Stomach (tissue), 9 donors: ENCODE results near the gene SEC62. TPM values are rescaled to one million over a fixed set of nuclear protein-coding genes. Genes with fewer than 3 reads are reported as not detected.
A peak's percentile ranks its signal among the peaks of the same experiment; 100 is the strongest.

Source experiments
- DNase-seq, 2 donors: peaks; one replicate each; pipeline versions ENCODE4 v3.0.0 to v3.0.0-alpha.2; 2013 to 2019
- H3K27ac ChIP-seq, 5 donors: fragments of 200-600 bp in 4 of 5; sonication (generic) in 4 of 5; one replicate each; pipeline ENCODE4 v1.5.1; 2013 to 2019; ENCODE audit warnings: mild to moderate bottlenecking in 1 of 5, moderate library complexity in 1 of 5
- H3K27me3 ChIP-seq, 3 donors: fragments of 200-600 bp; sonication (generic); one replicate each; pipeline ENCODE4 v1.5.1; 2017 to 2019; ENCODE audit warnings: mixed run types in 1 of 3
- H3K36me3 ChIP-seq, 4 donors: fragments of 200-600 bp; sonication (generic); 1 replicate in 3 of 4; 2 replicates in 1 of 4; pipeline ENCODE4 v1.5.1; 2016 to 2019
- H3K4me1 ChIP-seq, 4 donors: fragments of 200-600 bp; sonication (generic); one replicate each; pipeline ENCODE4 v1.5.1; 2016 to 2019
- H3K4me3 ChIP-seq, 4 donors: fragments of 200-600 bp; sonication (generic) in 3 of 4; one replicate each; pipeline ENCODE4 v1.5.1; 2016 to 2019; ENCODE audit warnings: mild to moderate bottlenecking in 1 of 4
- H3K9me3 ChIP-seq, 4 donors: fragments of 200-600 bp; sonication (generic); one replicate each; pipeline ENCODE4 v1.5.1; 2016 to 2019
- EP300 ChIP-seq: sonication (generic); formaldehyde crosslinking; IDR thresholded peaks from one replicate; pipeline ENCODE4 v1.6.1; 2017; ENCODE audit warnings: antibody characterized with exemption
- POLR2A ChIP-seq, 4 donors: fragments of 450-650 bp; IDR thresholded peaks; one replicate each; pipeline ENCODE4 v1.6.1; 2016; ENCODE audit warnings: antibody characterized with exemption in 4 of 4, control low read depth in 2 of 4, mild to moderate bottlenecking in 1 of 4, moderate library complexity in 1 of 4
- POLR2AphosphoS5 ChIP-seq, 3 donors: sonication (generic); formaldehyde crosslinking; IDR thresholded peaks; one replicate each; pipeline ENCODE4 v1.6.1; 2016; ENCODE audit warnings: antibody characterized with exemption in 3 of 3
- WGBS, 5 donors: extraction: QIAGEN DNeasy Blood & Tissue Kit in 3 of 5; methylation state at CpG; one replicate each; pipeline versions ENCODE4 v1.1.5 to v1.1.7; 2013 to 2018; 5-methylcytosine and 5-hydroxymethylcytosine counted together
- intact Hi-C: fragments of 100-400 bp; cut with DNase I; formaldehyde crosslinking; loops from one replicate; pipeline ENCODE4 v1.15.1; 2023; ENCODE audit warnings: low total_unique reads
- polyA plus RNA-seq, 3 donors: library from polyadenylated mRNA; stranded (reverse); fragments of 200-250 nt; gene quantifications; one replicate each; pipeline ENCODE4 v1.2.3, GENCODE V29; 2013
- total RNA-seq, 5 donors: library from RNA; depleted of rRNA; stranded (reverse); fragments of >200 nt; gene quantifications; one replicate each; pipeline versions ENCODE4 v1.1.0 to v1.2.3, GENCODE V29; 2014 to 2016
- TF ChIP-seq, protein P1 (sequence below), 7 experiments: fragments of 450-650 bp in 4 of 7; fragments of 200-600 bp in 3 of 7; sonication (generic) in 3 of 7; IDR thresholded peaks; one replicate each; pipeline ENCODE4 v1.5.1; 2016 to 2019; ENCODE audit warnings: antibody characterized with exemption in 7 of 7, control low read depth in 2 of 7, mild to moderate bottlenecking in 1 of 7
- donor health status: healthy with polysubstance abuse.
- donor health status: Bipolar disorder and iron deficiency.
- donor health status: healthy.

The SEC62 gene
- total and polyA plus RNA-seq, 8 donors, result 12.1 to 239 (median 51.1) TPM

DNA sequence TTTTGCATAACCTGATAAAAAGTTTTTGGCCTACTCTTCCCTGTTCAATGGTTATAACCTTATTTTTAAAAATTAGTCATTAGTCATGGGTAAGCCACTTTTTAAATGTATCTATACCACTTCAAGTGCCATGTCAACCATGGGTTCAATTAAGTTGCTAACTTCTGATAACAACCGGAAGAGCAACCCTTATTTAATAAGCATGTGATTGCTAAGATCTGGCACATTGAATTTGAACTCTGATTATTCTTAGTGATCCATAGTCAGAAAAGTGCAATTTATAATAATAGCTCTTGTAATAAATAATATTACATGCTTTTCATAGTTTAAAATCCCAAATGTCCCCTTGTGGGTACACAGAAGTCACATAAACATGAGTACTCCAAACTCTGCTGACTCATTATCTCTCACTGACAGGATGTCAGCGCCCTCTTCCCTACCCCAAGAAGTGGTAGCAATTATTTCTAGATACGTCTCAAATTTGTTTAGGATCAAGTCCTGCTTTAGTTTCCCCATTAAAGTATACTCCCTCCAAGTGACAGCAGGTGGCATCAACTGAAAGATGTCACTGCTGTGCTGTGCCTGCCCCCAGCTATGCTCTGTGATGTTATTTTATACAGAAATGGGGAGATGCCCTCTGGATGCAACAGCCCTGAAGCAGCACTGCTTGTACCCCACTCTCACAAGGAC is 36.6 kb upstream of the SEC62 start:
- DNase-seq, result peak in 1 of 2 donors; percentile 14
- 61 to 69% (median 66%) methylated on average over 3 of the region's 3 CpGs for WGBS, 5 donors
- Histone ChIP-seq H3K9me3 (no peaks in the 10 kb centered on the region), H3K36me3 (no peaks in the 10 kb centered on the region), H3K27ac (no peak overlapping the region), H3K4me3 (no peak overlapping the region), H3K27me3 (no peaks in the 10 kb centered on the region), H3K4me1 (no peaks in the 10 kb centered on the region)
- intact Hi-C loops, result no loop called here
- TF ChIP-seq POLR2A (IDR thresholded peaks at IDR 0.05), result no peak
- TF ChIP-seq, protein P1, sequence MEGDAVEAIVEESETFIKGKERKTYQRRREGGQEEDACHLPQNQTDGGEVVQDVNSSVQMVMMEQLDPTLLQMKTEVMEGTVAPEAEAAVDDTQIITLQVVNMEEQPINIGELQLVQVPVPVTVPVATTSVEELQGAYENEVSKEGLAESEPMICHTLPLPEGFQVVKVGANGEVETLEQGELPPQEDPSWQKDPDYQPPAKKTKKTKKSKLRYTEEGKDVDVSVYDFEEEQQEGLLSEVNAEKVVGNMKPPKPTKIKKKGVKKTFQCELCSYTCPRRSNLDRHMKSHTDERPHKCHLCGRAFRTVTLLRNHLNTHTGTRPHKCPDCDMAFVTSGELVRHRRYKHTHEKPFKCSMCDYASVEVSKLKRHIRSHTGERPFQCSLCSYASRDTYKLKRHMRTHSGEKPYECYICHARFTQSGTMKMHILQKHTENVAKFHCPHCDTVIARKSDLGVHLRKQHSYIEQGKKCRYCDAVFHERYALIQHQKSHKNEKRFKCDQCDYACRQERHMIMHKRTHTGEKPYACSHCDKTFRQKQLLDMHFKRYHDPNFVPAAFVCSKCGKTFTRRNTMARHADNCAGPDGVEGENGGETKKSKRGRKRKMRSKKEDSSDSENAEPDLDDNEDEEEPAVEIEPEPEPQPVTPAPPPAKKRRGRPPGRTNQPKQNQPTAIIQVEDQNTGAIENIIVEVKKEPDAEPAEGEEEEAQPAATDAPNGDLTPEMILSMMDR (IDR thresholded peaks at IDR 0.05), result no peak
- TF ChIP-seq EP300, result no peak
- TF ChIP-seq POLR2AphosphoS5 (IDR thresholded peaks at IDR 0.05), result no peak

- DNase-seq, result no peak
- Histone ChIP-seq H3K4me3 (no peak overlapping the region), H3K27me3 (no peaks in the 10 kb centered on the region), H3K4me1 (no peaks in the 10 kb centered on the region), H3K27ac (no peak overlapping the region), H3K36me3 (no peaks in the 10 kb centered on the region), H3K9me3 (no peaks in the 10 kb centered on the region)
- TF ChIP-seq, protein P1 (IDR thresholded peaks at IDR 0.05), result no peak
- TF ChIP-seq POLR2AphosphoS5 (IDR thresholded peaks at IDR 0.05), result no peak
- TF ChIP-seq POLR2A (IDR thresholded peaks at IDR 0.05), result no peak
- no peak for TF ChIP-seq EP300
- 91 to 99% (median 94%) methylated on average over 3 of the region's 3 CpGs for WGBS, 5 donors
- intact Hi-C loops, result no loop called here
These were observed 35.8 kb upstream of the SEC62 start for GRCh38 chr3:169930843-169931242.

- no peak for DNase-seq
- Histone ChIP-seq H3K9me3 (no peaks in the 10 kb centered on the region), H3K36me3 (no peaks in the 10 kb centered on the region), H3K27me3 (no peaks in the 10 kb centered on the region), H3K4me1 (no peaks in the 10 kb centered on the region), H3K4me3 (no peak overlapping the region), H3K27ac (no peak overlapping the region)
- TF ChIP-seq POLR2AphosphoS5 (IDR thresholded peaks at IDR 0.05) (no peak), EP300 (no peak), POLR2A (IDR thresholded peaks at IDR 0.05) (no peak)
- TF ChIP-seq, protein P1 (IDR thresholded peaks at IDR 0.05), result no peak
- WGBS, 5 donors, result 79 to 88% (median 86%) methylated on average over 14 of the region's 14 CpGs
- intact Hi-C loops, result no loop called here
These were observed 34.7 kb upstream of the SEC62 start for GRCh38 chr3:169931747-169932520.

DNA sequence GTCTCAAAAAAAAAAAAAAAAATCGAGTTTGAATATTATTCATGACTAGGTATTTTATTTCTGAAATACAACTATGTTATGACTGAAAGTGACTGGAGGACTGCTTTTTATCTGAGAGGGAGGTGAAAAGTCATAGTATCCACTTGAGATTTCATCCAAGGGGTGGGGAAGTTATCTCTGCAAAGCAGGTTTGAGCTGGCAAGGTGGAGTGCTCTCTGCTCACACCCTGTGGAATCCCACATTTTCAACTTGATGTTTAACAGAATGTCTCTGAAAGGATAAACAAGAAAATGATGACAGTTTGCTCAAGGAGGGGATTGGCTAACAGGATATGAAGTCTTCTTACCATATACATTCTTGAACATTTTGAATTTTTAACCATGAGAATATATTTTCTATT is 27.3 kb upstream of the SEC62 start:
- H3K27me3 ChIP-seq, result no peaks in the 10 kb centered on the region
- no peak overlapping the region for H3K27ac ChIP-seq
- H3K36me3 ChIP-seq, result no peaks in the 10 kb centered on the region
- DNase-seq, result no peak
- intact Hi-C loops, result no loop called here
- TF ChIP-seq EP300, result no peak
- TF ChIP-seq, protein P1 (IDR thresholded peaks at IDR 0.05), result no peak
- TF ChIP-seq POLR2AphosphoS5 (IDR thresholded peaks at IDR 0.05), result no peak
- no peak for TF ChIP-seq POLR2A (IDR thresholded peaks at IDR 0.05)
- H3K9me3 ChIP-seq, result no peaks in the 10 kb centered on the region
- WGBS, 5 donors, result 35 to 52% (median 46%) methylated on average over 1 of the region's 1 CpG
- H3K4me3 ChIP-seq, result no peak overlapping the region
- H3K4me1 ChIP-seq, result no peaks in the 10 kb centered on the region
